ENCODE measurements around the gene RBFOX1. TPM values are rescaled to one million over a fixed set of nuclear protein-coding genes. Genes with fewer than 3 reads are reported as not detected.

Gene RBFOX1
- total RNA-seq, 2 donors from 2014 or later, result 1.6 to 2.6 TPM

- no peaks in the 10 kb centered on the region for H3K27me3 ChIP-seq
- H3K36me3 ChIP-seq, result no peaks in the 10 kb centered on the region
- H3K4me1 ChIP-seq, result no peaks in the 10 kb centered on the region
- no peaks in the 10 kb centered on the region for H3K9me3 ChIP-seq
- no peak overlapping the region for H3K27ac ChIP-seq
- no peak for DNase-seq
- intact Hi-C loops (cut with DNase I), result no loop called here
- TF ChIP-seq CTCF (IDR thresholded peaks at IDR 0.05), result no peak
- no peak overlapping the region for H3K9ac ChIP-seq (ENCODE audit: low read depth in 2 of 2, low read length in 2 of 2)
- no peak overlapping the region for H3K4me3 ChIP-seq
These were observed 412.6 kb downstream of the RBFOX1 start for GRCh38 chr16:7745276-7745675.

GRCh38 chr16:7746941-7747340 lies 414.3 kb downstream of the RBFOX1 start:
- Histone ChIP-seq H3K4me3 (no peak overlapping the region), H3K36me3 (no peaks in the 10 kb centered on the region), H3K9ac (ENCODE audit: low read depth in 2 of 2, low read length in 2 of 2) (no peak overlapping the region), H3K27me3 (no peaks in the 10 kb centered on the region), H3K27ac (no peak overlapping the region), H3K4me1 (no peaks in the 10 kb centered on the region), H3K9me3 (no peaks in the 10 kb centered on the region)
- DNase-seq, result no peak
- intact Hi-C loops (cut with DNase I), result no loop called here
- no peak for TF ChIP-seq CTCF (IDR thresholded peaks at IDR 0.05)

- H3K9me3 ChIP-seq, result no peaks in the 10 kb centered on the region
- H3K27me3 ChIP-seq, result no peaks in the 10 kb centered on the region
- H3K9ac ChIP-seq (ENCODE audit: low read depth in 2 of 2, low read length in 2 of 2), result no peak overlapping the region
- no peaks in the 10 kb centered on the region for H3K4me1 ChIP-seq
- no peaks in the 10 kb centered on the region for H3K36me3 ChIP-seq
- no peak for TF ChIP-seq CTCF (IDR thresholded peaks at IDR 0.05)
- no peak overlapping the region for H3K4me3 ChIP-seq
- H3K27ac ChIP-seq, result no peak overlapping the region
- DNase-seq, result no peak
- intact Hi-C loops (cut with DNase I), result no loop called here
These were observed 415.9 kb downstream of the RBFOX1 start for GRCh38 chr16:7748522-7748921.

GRCh38 chr16:7755347-7755882 lies 422.8 kb downstream of the RBFOX1 start:
- H3K27me3 ChIP-seq, result no peaks in the 10 kb centered on the region
- no peak for DNase-seq
- H3K27ac ChIP-seq, result no peak overlapping the region
- TF ChIP-seq CTCF (IDR thresholded peaks at IDR 0.05), result no peak
- H3K9me3 ChIP-seq, result no peaks in the 10 kb centered on the region
- intact Hi-C loops (cut with DNase I), result no loop called here
- H3K4me3 ChIP-seq, result no peak overlapping the region
- H3K9ac ChIP-seq (ENCODE audit: low read depth in 2 of 2, low read length in 2 of 2), result no peak overlapping the region
- no peaks in the 10 kb centered on the region for H3K4me1 ChIP-seq
- no peaks in the 10 kb centered on the region for H3K36me3 ChIP-seq

Data from colonic mucosa (tissue), 4 donors.